Left renal cortex interstitium (tissue), 4 donors: ENCODE measurements around the gene CSPG4. TPM values are rescaled to one million over a fixed set of nuclear protein-coding genes. Genes with fewer than 3 reads are reported as not detected.
A peak's percentile ranks its signal among the peaks of the same experiment; 100 is the strongest.
"Not testable (repeated sequence)": the region's sequence is repeated elsewhere in the genome, so short reads cannot be mapped to it uniquely, and the experiment has no call there.

Experiments
- DNase-seq, 4 donors: peaks; one replicate each; pipeline ENCODE4 v3.0.0-alpha.2; 2013; ENCODE audit warnings: low read depth in 4 of 4, low spot score in 2 of 4, missing footprints in 1 of 4
- polyA plus RNA-seq, 4 donors: library from polyadenylated mRNA; unstranded; fragments of 120-200 nt; gene quantifications; one replicate each; pipeline ENCODE4 v1.2.1, GENCODE V29; 2013; ENCODE audit not compliant: insufficient read length in 4 of 4

The CSPG4 gene
- polyA plus RNA-seq, 4 donors, result 6.9 to 10.2 (median 9.4) TPM

DNA sequence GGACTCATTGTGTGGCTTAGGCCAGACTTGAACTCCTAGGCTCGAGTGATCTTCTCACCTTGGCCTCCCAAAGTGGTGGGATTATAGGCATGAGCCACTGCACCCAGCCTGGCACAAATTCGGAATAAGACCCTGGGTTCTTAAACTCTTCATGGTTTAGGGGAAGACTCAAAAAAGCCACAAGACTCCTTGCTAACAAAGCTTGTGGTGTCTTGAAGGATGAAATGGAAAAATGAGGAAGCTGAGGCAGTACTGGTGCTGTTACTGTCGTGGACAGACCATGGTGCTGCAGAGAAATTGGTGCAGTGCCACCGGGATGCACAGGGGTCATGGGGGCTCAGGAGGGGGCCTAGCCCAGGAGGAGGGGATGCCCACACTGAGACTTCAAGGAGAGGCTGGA, 20.3 kb downstream of the CSPG4 start:
- not testable (repeated sequence) for DNase-seq

DNA sequence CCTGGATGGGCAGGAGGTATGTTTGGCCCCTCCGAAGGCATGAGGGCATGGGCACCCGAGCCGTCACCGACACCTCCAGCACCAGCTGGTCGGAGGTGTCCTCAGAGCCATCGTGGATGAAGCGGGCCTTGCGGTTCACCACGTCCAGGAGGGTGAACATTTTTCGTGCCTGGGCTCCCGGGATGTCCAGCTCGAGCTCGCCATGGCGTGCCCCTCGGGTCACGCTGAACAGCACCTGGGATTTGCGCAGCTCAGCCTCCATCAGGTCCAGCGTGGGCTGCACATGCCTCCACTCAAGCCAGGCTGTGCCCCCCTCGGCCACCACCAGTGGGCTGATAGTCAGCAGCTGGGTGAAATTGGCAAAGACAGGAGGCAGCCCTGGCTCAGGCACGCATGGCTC, 23.2 kb downstream of the CSPG4 start:
- DNase-seq, result not testable (repeated sequence)

DNA sequence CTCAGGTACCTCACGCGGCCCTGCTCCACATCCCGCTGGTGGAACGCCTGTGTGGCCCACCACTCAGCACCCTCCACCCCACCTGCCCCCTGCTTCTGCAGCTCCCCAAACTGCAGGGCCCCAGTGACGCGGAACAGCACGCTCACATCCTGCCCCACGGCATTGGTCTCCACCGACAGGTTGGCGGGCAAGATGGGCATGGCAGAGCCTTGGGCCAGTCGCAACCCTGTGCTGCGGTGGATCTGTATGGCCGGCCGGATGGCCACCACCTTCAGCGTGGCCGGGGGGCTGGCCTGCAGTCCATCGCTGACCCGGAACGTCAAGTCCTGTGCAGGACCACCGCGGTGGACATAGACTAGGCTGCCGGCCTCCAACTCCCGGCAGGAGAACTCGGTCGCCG, 23.8 kb downstream of the CSPG4 start:
- no peak for DNase-seq

DNA sequence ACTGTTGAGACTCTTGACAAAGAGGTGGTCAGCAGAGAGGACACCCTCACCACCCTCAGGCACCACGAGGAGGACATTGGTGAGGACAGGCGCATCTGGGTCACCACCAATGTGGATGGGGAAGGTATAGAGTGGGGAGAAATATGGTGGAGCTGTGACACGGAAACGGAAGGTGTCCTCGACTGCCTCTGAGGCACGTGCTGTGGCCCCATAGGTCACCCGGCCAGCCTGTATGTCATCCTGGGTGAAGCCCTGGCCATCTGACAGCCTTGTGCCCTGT, 24.4 kb downstream of the CSPG4 start:
- no peak for DNase-seq

DNA sequence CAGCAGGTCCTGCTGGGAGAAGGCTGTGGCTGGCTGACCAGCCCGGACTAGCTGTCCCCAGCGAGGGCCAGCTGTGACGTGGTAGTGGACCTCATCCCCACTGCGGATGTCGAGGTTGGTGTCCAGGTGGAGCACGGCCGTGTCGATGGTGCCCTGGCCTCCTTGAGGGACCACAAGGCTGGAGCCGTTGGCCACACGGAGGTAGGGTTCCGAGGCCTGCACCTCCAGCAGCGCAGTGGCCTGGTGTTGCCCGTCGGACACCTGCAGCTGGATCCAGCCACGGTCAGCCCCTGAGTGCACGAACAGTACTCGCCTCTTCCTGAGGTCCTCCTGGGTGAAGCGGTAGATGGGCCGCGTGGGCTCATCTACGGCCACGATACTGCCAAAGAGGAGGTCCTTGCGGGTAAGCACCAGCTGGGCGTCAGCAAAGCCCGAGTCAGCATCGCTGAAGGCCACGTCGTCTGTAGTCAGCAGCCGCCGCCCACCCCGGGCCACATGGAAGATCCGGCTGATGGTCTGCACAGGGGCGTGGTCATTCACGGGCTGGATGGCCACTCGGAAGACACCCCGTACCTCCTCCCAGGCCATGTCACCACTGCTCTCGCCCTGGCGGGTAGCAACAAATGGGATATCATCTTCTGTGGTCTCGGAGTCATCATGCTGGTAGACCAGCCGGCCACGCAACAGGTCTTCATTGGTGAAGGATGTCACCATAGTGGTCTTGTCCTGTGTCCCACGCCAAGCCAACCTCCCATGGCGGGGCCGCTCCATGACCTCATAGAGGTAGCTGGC, 25.0 kb downstream of the CSPG4 start:
- DNase-seq, result no peak

DNA sequence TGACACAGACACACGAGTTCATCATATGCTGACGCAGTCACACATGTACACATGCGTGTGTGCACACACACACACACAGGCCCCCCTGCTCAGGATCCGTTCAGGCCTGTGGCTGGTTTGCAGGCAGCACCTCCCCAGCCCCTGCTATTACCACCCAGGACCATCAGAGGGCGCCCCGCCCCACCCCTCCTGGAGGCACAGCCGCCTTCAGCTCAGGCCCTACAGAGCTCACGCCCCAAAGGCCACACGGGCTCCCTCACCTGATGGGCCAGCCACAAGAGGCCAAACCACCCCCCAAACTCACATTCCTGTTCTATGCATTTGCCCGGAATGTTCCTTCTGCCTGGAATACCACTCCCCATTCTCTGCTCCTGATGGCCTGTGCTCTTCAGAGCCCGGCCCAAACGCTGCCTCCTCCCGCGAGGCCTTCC, 26.4 kb downstream of the CSPG4 start:
- peak in 1 of 4 donors; percentile 41 for DNase-seq

DNA sequence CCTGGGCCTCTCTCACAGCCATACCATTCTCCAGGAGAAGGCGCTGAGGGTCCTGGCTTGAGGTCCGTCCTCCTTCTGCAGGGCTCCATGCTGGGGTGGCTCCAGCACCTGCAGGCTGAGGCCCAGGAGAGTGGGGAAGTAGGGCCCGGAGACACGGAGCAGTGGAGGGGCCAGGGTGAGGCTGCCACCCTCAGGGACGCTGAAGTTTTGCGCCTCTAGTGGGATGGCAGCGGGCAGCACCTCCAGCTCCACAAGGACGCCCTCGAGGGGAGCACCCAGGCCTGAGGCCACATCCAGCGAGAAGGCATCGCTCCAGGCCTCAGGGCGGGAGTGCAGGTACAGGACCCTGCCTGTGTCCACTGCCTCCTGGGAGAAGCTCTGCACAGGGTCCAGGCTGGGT, 27.5 kb downstream of the CSPG4 start:
- no peak for DNase-seq

DNA sequence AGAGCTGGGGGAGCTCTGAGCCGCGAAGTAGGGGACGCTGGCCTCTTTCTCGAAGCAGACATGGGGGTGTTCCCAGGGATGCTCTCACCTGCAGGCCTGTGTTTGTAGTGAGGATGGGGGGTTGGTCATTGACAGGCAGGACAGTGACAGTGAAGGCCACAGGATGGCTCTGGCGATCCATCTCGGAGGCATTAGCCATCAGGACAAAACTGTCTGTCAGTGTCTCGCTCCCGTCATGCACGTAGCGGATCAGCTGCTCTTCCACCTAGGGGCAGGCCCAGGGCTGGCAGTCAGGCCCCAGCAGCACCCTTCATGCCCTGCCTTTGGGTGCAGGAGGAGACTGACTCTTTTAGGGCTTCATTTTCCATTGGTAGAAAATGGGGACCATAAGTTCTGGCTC, 28.0 kb downstream of the CSPG4 start:
- DNase-seq, result no peak

DNA sequence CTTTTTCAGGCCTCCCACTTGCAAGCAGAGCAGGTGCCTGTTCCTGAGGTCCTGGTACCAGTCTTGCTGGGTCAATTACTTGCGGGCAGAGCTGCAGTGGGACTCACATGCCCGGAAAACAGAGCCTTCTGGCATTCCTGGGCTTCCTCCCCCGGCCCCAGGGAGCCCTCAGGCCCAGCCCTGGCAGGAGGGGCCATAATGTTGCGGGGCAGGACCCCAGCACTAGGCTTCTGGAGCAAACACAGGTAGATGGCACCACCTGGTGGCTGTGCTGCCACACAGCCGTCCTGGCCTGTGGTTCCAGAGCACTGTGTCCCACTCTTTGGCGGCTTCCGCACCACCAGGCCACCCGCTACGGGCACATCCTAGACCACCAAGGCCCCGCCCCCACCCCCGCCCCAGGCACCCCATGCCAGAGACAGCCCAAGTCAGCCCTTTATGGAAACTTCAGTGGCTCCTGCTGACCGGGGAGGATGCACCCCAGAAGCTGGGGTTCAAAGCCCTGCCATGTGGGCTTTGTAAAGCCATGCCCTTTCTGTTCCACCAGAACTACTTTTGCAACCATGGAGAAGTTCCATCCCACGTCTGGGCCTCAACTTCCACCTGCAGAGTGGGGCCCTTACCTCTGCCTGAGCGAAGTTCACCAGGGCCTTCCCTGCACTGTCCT, 28.9 kb downstream of the CSPG4 start:
- DNase-seq, result not testable (repeated sequence)

DNA sequence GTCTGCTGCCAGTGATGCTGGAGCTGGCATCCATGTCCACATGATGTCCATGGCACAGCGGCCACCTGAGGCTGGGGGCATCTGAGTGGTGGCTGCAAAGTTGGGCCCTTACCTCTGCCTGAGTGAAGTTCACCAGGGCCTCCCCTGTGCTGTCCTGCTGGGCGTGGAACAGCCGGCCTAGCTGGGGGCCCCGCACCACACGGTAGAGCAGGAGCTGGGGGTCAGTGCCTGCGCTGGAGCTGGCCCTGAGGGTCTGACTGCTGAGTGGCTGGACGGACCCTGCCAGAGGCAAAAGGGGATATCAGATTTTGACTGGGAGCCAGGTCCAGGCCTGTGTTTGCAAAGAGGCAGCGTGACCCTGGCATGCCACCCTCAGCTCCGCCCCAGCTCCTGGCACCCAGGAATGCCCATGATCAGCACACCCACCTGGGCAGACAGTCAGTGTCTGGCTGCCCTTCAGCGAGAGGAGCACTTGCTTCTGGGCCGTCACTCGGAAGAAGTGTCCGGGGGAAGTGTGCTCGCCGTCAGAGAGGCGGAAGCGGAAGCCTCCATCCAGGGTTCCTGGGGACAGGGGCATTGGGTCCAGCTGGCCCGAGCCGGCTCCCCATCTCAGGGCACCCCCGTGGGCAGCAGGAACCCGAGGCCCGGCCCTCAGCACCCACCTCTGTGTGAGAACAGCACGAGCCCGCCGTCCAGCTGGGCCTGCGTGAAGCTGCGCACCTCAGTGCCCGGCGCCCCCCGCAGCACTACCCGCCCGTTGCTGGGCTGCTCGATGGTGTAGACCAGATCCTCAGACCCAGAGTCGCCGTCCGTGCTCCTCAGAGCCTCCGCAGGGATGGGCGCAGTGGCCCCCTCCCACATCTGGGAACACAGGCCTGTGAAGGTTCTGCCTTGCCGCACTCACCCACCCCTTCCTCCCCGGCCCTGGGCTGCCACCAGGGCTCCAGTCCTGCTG, 30.2 kb downstream of the CSPG4 start:
- DNase-seq, result no peak

DNA sequence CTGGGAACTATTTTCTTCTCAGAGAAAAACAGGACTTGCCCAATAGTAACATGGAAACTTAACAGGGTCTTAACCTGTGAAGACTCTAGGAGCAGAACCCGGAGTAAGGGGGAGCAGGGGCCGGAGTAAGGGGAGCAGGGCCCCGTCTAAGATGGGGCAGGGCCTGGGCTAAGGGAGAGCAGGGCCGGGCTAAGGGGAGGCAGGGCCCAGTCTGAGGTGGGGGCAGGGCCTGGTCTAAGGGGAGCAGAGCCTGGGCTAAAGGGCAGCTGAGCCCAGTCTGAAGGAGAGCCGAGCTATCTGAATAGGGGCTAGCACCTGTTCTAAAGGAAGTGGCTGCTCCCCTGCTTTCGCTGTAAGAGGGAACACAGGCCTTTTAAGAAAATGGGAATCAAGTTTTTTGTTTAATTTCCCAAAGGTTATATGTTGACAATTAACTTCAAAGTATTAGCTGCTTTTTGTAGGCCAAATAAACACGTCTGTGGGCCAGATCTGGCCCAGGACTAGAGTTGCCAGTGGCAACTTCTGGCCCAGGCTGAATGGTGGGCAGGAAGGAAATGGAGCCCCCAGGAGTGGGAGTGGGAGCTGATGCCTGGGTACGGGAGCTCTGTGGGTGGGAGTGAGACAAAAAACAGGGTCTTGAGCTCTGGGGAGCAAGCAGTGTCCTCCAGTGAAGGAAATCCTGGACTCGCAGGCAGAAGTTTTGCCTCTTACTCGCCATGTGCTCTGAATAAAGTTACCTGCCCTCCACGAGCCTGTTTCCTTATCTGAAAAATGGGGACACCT, 32.5 kb downstream of the CSPG4 start:
- DNase-seq, result no peak

DNA sequence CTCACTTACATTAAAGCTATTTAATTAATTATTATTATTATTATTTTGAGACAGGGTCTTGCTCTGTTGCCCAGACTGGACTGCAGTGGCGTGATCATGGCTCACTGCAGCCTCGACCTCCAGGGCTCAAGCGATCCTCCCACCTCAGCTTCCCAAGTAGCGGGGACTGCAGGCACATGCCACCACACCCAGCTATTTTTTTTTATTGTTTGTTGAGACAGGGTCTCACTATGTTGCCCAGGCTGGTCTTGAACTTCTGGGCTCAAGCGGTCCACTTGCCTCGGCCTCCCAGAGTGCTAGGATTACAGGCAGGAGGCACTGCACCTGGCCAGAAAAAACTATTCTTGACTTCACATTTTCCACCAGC, 34.3 kb downstream of the CSPG4 start:
- DNase-seq, result not testable (repeated sequence)

DNA sequence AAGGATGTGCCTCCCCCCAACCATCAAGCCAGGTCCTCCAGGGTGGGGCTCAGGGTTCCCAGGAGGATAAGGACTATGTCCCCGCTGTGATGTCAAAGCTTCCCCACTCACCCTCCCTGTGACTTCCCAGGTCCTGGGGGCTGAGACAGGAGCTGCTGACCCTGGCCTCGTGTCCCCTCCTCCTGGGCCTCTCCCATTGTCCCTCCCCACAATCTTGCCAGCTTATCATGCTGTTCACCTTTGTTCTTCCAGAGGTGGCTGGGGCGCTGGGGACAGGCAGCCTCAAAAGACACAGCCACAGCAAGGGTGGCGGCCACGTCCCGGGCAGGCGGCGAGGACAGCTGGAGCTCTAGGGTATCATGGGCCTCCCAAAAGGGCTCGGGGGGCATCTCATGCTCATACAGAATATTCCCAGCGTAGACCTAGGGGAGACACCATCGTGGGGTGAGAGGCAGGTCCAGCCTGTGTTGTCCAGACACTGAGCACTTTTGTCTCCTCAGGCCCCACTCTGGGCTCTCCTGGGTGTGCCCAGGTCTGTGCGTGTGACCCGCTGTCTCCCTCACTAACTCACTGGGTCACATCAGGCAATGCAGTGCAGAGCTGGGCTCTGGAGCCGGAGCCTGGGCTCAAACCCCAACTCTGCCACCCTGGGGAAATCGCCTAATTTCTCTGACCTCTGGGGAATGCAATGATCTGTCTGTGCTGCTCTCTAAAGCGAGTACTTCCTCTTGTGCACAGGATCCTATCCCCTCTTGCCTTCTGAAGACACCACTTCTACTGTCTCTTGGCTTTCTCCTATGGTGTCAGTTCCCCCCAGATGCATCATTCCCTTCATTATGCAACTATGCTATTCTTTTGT, 35.0 kb downstream of the CSPG4 start:
- no peak for DNase-seq

DNA sequence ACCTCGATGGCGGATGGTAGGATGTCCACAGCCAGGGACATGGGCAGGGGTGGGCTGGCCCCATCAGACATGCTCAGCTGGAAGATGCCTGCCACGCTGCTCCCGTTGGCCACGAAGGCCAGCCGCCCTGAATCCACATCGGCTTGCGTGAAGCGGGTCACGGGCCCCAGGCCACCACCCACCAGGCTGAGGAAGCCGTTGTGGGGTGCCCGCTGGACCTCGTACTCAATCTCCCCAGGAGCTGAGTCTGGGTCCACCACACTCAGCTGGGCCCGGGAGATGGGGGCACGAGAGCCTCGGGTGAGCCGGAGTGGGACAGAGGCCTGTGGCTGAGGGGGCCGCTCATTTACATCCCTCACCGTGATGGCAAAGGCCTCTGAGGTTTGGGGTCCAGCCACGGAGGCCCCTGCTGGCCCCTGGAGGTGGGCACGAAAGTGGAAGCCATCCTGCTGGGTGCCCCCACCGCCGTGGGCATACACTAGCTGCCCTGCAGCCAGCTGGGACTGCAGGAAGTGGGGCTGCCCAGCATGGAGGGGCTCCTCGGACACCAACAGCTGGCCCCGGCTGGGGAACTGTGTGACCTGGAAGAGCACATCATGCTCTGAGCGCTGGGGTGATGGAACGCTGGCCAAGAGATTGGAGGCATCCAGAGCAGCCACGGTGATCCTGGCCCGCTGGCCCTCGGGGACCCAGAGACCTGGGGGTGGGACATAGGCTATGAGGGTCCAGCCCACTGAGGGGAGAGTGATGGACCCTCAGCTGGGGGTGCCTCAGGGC, 35.8 kb downstream of the CSPG4 start:
- no peak for DNase-seq

DNA sequence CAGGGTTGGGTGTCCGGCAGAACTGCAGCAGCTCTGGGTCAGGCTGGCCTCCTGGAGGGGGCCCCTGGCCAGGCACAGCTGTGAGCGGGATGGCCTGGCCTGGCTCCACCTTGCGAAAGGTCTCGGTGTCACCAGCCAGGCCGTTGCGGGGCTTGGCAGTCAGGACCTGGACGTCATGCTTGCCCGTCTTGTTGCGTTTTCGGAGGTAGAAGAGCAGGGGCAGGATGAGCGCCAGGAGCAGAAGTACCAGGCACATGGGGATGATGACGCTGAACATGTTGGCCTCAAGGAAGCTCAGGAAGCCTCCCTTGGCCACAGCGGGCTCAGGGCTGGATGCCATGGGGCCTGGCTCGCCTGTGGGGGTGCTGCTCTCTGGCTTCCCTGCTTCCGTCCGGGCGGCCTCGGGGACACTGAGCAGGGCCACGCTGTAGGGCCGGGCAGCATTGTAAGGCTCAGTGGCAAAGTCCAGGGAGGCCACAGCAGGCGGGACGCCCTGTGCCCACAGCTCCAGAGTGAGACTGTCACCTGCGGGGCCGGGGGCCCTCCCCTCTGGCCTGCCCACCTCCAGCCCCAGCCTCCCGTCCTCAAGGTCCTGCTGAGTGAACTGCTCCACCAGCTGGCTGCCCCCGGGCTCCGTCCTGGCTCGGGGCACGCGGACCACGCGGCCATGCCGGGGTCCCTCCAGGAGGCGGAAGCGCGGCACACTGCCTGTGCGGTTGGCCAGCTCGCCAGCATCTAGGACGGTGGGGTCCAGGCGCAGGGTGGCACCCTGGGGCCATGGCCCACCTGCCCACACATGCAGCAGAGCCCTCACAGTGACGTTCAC, 36.9 kb downstream of the CSPG4 start:
- no peak for DNase-seq

DNA sequence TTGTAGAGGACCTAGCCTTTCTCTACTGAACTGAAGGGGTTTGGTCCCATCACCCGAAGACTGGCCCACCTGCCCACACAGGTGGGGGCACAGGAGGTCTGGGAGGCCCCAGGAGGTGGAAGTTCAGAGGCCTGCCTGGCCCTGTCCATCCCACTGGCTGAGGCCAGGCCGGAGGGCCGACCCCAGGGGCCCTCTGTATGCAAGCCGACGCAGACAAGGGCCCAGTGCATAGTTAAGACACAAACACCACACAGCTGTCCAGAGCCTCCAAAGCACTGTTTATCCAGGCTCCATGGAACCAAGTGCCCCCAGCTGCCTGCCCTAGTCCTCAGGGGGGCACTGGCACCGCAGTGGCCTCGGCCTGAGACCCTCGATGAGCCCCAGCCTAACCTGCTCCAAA, 38.3 kb downstream of the CSPG4 start:
- no peak for DNase-seq

DNA sequence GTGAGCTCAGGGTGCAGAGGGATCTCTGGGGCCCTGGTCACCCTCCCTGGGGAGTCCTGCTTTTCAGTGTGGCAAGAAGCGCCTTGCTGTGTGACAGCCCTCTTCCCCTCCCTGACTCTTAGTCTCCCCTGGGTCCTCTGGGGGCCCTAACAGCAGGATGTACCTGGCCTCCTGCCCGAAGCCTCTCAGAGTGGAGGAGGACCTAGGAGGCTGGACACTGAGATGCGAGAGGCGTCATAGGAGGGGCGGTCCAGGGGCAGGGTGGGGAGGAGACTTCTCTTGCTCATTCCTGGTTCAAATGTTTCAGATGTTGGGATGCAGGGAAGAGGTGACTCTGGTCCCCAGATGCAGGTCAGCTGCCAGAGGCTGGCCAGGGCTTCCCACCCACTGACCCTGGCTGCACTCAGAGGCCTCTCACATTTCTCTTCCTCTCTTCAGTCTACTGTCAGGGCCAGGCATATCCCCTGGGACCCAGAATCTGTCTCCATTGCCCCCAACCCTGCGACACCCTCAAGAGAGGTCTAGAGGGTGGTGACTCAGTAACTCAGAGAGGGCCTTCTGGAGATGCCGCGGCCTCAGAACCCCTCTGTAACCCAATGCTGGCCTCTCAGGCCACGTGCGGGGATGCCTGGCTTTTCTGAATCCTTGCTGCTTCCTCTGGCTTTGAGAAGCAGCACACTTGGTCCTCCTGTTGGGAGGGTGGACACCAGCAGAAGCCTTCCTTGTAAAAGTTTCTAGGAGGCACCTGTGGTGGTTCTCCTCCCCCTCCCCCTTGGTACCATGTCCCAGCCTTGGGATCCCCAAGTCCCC, 39.0 kb downstream of the CSPG4 start:
- no peak for DNase-seq
